Measurements from ENCODE around the gene CUEDC2. TPM values are rescaled to one million over a fixed set of nuclear protein-coding genes. Genes with fewer than 3 reads are reported as not detected.

CUEDC2 gene
- total RNA-seq, 2 experiments from 2014 or later: 63.3 to 64.4 TPM

- DNase-seq: no peak
- intact Hi-C loops (cut with micrococcal nuclease): loop anchor here (5.0 kb wide), 2 partner anchors 192 to 223 kb away; no protein-coding TSS in a partner anchor
- CTCF ChIA-PET: interaction anchor here (0.6 to 3.2 kb wide), 3 partner anchors 37 to 159 kb away, joined by 3 to 11 read pairs (median 3); no protein-coding TSS in a partner anchor
- H3K36me3 Mint-ChIP-seq (ENCODE audit: low read depth): peaks cover 7% of the 10 kb centered on the region
- H3K4me3 Mint-ChIP-seq: no peak overlapping the region
- H3K27ac Mint-ChIP-seq: no peak overlapping the region
- H3K4me1 Mint-ChIP-seq (ENCODE audit: low read depth): peaks cover 19% of the 10 kb centered on the region
- no peaks in the 10 kb centered on the region for H3K9me3 Mint-ChIP-seq
- no peaks in the 10 kb centered on the region for H3K27me3 Mint-ChIP-seq (ENCODE audit: low read depth)
These were observed 42.5 kb downstream of the CUEDC2 start for GRCh38 chr10:102389894-102390293.

GRCh38 chr10:102384606-102385429 is 47.6 kb downstream of the CUEDC2 start:
- Mint-ChIP-seq H3K9me3 (no peaks in the 10 kb centered on the region), H3K36me3 (ENCODE audit: low read depth) (peaks cover 15% of the 10 kb centered on the region), H3K4me1 (ENCODE audit: low read depth) (peaks cover 10% of the 10 kb centered on the region), H3K27me3 (ENCODE audit: low read depth) (no peaks in the 10 kb centered on the region), H3K4me3 (no peak overlapping the region), H3K27ac (no peak overlapping the region)
- CTCF ChIA-PET: interaction anchor here (0.6 to 6.2 kb wide), 17 partner anchors 9 to 236 kb away, joined by 3 to 43 read pairs (median 4); no protein-coding TSS in a partner anchor
- intact Hi-C loops (cut with micrococcal nuclease): loop anchor here (2.0 kb wide), 1 partner anchor 94 kb away; no protein-coding TSS in a partner anchor
- peak; percentile 10 for DNase-seq

GRCh38 chr10:102384053-102384452 is 48.3 kb downstream of the CUEDC2 start:
- Mint-ChIP-seq H3K9me3 (no peaks in the 10 kb centered on the region), H3K36me3 (ENCODE audit: low read depth) (peaks cover 15% of the 10 kb centered on the region), H3K4me3 (no peak overlapping the region), H3K4me1 (ENCODE audit: low read depth) (peaks cover 10% of the 10 kb centered on the region), H3K27me3 (ENCODE audit: low read depth) (no peaks in the 10 kb centered on the region), H3K27ac (no peak overlapping the region)
- peak; percentile 49 for DNase-seq
- CTCF ChIA-PET: interaction anchor here (0.8 to 6.2 kb wide), 13 partner anchors 10 to 200 kb away, joined by 3 to 43 read pairs (median 4); no protein-coding TSS in a partner anchor
- intact Hi-C loops (cut with micrococcal nuclease): loop anchor here (2.0 kb wide), 1 partner anchor 95 kb away; no protein-coding TSS in a partner anchor

DNA sequence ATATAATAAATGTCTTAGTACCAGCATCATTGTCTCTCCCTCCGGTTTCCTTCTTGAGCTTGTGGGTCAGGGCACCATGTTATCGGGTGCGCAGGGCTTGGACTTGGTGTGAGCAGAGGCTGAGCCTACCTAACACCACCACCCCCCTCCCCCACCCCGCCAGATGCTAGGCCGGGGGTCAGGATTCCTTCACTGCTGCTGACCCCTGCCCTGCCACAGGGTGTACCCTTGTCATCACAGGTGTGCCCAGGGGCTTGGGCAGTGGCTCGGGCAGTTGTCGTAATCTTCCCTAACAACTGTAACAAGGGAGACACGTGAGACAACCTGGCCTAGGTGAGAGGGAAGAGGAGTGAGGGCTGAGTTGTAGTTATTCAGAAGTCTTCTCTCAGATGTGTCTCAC is 49.5 kb downstream of the CUEDC2 start:
- DNase-seq: no peak
- H3K4me1 Mint-ChIP-seq (ENCODE audit: low read depth): peaks cover 10% of the 10 kb centered on the region
- H3K36me3 Mint-ChIP-seq (ENCODE audit: low read depth): peaks cover 15% of the 10 kb centered on the region
- CTCF ChIA-PET: interaction anchor here (1.5 to 6.2 kb wide), 5 partner anchors 14 to 152 kb away, joined by 3 to 43 read pairs (median 4); no protein-coding TSS in a partner anchor
- H3K9me3 Mint-ChIP-seq: no peaks in the 10 kb centered on the region
- no peak overlapping the region for H3K27ac Mint-ChIP-seq
- no peak overlapping the region for H3K4me3 Mint-ChIP-seq
- intact Hi-C loops (cut with micrococcal nuclease): no loop called here
- no peaks in the 10 kb centered on the region for H3K27me3 Mint-ChIP-seq (ENCODE audit: low read depth)

DNA sequence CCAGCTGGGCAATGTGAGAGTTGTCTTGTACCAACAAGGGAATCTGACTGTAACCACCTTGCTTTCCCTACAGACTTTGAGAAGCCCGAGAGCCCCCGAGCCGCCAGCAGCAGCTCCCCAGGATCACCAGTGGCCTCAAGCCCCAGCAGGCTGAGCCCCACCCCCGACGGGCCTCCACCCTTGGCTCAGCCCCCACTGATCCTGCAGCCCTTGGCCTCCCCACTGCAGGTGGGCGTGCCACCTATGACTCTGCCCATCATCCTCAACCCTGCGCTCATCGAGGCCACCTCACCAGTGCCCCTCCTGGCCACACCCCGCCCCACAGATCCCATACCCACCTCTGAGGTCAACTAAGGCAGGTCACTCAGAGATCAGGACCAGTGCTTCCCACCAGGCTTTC is 50.4 kb downstream of the CUEDC2 start:
- Mint-ChIP-seq H3K4me1 (ENCODE audit: low read depth) (peaks cover 10% of the 10 kb centered on the region), H3K36me3 (ENCODE audit: low read depth) (peaks cover 16% of the 10 kb centered on the region), H3K4me3 (no peak overlapping the region), H3K27ac (no peak overlapping the region), H3K27me3 (ENCODE audit: low read depth) (no peaks in the 10 kb centered on the region), H3K9me3 (no peaks in the 10 kb centered on the region)
- CTCF ChIA-PET: interaction anchor here (0.7 to 6.2 kb wide), 5 partner anchors 13 to 201 kb away, joined by 3 to 43 read pairs (median 4); no protein-coding TSS in a partner anchor
- no peak for DNase-seq
- intact Hi-C loops (cut with micrococcal nuclease): no loop called here

DNA sequence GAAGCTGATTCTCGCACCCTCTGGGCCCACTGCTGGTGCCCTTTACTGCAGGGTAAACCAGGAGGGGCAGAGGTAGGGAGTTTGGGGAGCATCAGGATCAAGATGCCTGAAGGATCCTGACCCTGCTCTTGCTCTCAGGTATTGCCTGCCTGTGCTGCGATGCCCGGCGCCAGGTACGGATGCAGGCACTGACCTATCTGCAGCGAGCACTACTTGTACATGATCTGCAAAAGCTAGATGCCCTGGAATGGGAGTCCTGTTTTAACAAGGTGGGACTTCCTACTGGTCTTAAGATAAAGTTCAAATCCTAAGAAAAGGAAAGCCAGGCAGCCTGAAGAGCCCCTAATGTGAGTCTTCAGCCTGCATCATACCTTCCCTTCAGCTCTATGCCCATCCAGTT is 53.0 kb downstream of the CUEDC2 start:
- intact Hi-C loops (cut with micrococcal nuclease): no loop called here
- CTCF ChIA-PET: interaction anchor here (1.0 to 1.7 kb wide), 8 partner anchors 20 to 150 kb away, joined by 3 to 5 read pairs (median 3); no protein-coding TSS in a partner anchor
- H3K27me3 Mint-ChIP-seq (ENCODE audit: low read depth): no peaks in the 10 kb centered on the region
- peaks cover 26% of the 10 kb centered on the region for H3K36me3 Mint-ChIP-seq (ENCODE audit: low read depth)
- no peak overlapping the region for H3K27ac Mint-ChIP-seq
- H3K9me3 Mint-ChIP-seq: no peaks in the 10 kb centered on the region
- no peak overlapping the region for H3K4me3 Mint-ChIP-seq
- H3K4me1 Mint-ChIP-seq (ENCODE audit: low read depth): peaks cover 4% of the 10 kb centered on the region
- no peak for DNase-seq

- no peaks in the 10 kb centered on the region for H3K4me1 Mint-ChIP-seq (ENCODE audit: low read depth)
- H3K4me3 Mint-ChIP-seq: no peak overlapping the region
- peaks cover 32% of the 10 kb centered on the region for H3K36me3 Mint-ChIP-seq (ENCODE audit: low read depth)
- no peak overlapping the region for H3K27ac Mint-ChIP-seq
- H3K27me3 Mint-ChIP-seq (ENCODE audit: low read depth): no peaks in the 10 kb centered on the region
- CTCF ChIA-PET: interaction anchor here (1.5 kb wide), 1 partner anchor 17 kb away, joined by 4 read pairs; no protein-coding TSS in a partner anchor
- no peaks in the 10 kb centered on the region for H3K9me3 Mint-ChIP-seq
- DNase-seq: no peak
- intact Hi-C loops (cut with micrococcal nuclease): no loop called here
These were observed 55.5 kb downstream of the CUEDC2 start for GRCh38 chr10:102376901-102377300.

GRCh38 chr10:102375867-102376266 is 56.5 kb downstream of the CUEDC2 start:
- peaks cover 34% of the 10 kb centered on the region for H3K36me3 Mint-ChIP-seq (ENCODE audit: low read depth)
- no peaks in the 10 kb centered on the region for H3K9me3 Mint-ChIP-seq
- no peak for DNase-seq
- no peaks in the 10 kb centered on the region for H3K4me1 Mint-ChIP-seq (ENCODE audit: low read depth)
- intact Hi-C loops (cut with micrococcal nuclease): no loop called here
- CTCF ChIA-PET: interaction anchor here (0.6 to 1.5 kb wide), 3 partner anchors 18 to 149 kb away, joined by 3 to 4 read pairs (median 3); no protein-coding TSS in a partner anchor
- H3K4me3 Mint-ChIP-seq: no peak overlapping the region
- H3K27ac Mint-ChIP-seq: no peak overlapping the region
- no peaks in the 10 kb centered on the region for H3K27me3 Mint-ChIP-seq (ENCODE audit: low read depth)

DNA sequence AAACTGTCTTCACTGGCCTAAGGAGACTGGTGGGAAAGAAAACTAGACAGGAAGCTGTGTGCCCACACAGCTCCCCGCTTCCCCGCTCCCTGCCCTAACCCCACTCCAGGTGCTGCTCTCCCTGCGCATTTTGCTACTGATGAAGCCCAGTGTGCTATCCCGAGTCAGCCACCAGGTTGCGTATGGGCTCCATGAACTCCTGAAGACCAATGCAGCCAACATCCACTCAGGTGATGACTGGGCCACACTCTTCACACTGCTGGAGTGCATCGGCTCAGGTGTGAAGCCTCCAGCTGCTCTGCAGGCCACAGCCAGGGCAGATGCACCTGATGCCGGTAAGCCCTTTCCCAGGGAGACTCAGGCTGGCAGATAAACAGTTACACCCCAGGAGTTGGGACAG is 57.1 kb downstream of the CUEDC2 start:
- H3K4me1 Mint-ChIP-seq (ENCODE audit: low read depth): no peaks in the 10 kb centered on the region
- intact Hi-C loops (cut with micrococcal nuclease): no loop called here
- no peak overlapping the region for H3K4me3 Mint-ChIP-seq
- CTCF ChIA-PET: interaction anchor here (0.6 to 7.6 kb wide), 3 partner anchors 18 to 302 kb away, joined by 3 to 51 read pairs (median 3); no protein-coding TSS in a partner anchor
- no peaks in the 10 kb centered on the region for H3K9me3 Mint-ChIP-seq
- H3K27ac Mint-ChIP-seq: no peak overlapping the region
- DNase-seq: no peak
- peaks cover 35% of the 10 kb centered on the region for H3K36me3 Mint-ChIP-seq (ENCODE audit: low read depth)
- no peaks in the 10 kb centered on the region for H3K27me3 Mint-ChIP-seq (ENCODE audit: low read depth)

Small RNAs within 50 kb of the gene (microRNA-seq; reads per million reads assigned to microRNA genes)
- 16,324 reads per million, percentile 97 among the genes with 10 or more reads in this experiment for gene MIR146B (ENCODE audit: borderline microRNAs expressed, borderline replicate concordance)

Other genes starting within 250 kb of the CUEDC2 start
- gene ELOVL3, start 206.3 kb downstream of the CUEDC2 start, total RNA-seq: not detected
- under 1 TPM in 1 of 2 experiments, not detected in 1; 0.14 TPM for gene PITX3, start 191.1 kb downstream of the CUEDC2 start, total RNA-seq
- gene GBF1, start 187.0 kb downstream of the CUEDC2 start, total RNA-seq: 10 to 100 TPM; 32.1 to 34.5 TPM
- 100 to 1,000 TPM; 328 to 345 TPM for gene NFKB2, start 36.9 kb downstream of the CUEDC2 start, total RNA-seq
- gene PSD, start 13.8 kb downstream of the CUEDC2 start, total RNA-seq: 1 to 10 TPM; 6.2 to 7.2 TPM
- 10 to 100 TPM in 1 of 2 experiments, 1 to 10 TPM in 1; 9.9 to 10.8 TPM for gene FBXL15, start 11.7 kb downstream of the CUEDC2 start, total RNA-seq
- under 1 TPM; 0.14 to 0.15 TPM for gene C10orf95, start 19.0 kb upstream of the CUEDC2 start, total RNA-seq
- 10 to 100 TPM; 59.6 to 60.8 TPM for gene ACTR1A, start 70.1 kb upstream of the CUEDC2 start, total RNA-seq
- 1 to 10 TPM; 6.6 to 7.1 TPM for gene SUFU, start 71.4 kb upstream of the CUEDC2 start, total RNA-seq
- gene TRIM8, start 211.9 kb upstream of the CUEDC2 start, total RNA-seq: 10 to 100 TPM; 18.8 to 20.0 TPM